ENCODE results near the gene SEL1L.

Gene SEL1L

GRCh38 chr14:81427348-81428058 is 106.2 kb downstream of the SEL1L start (continued):
- TF ChIP-seq ZNF791 (tag by site-specific recombination; IDR thresholded peaks at IDR 0.05) = no peak
- TF ChIP-seq ZNF654 (tag by site-specific recombination; IDR thresholded peaks at IDR 0.05; ENCODE audit: low read depth) = no peak
- no peak for TF ChIP-seq ZNF623 (tag by site-specific recombination; IDR thresholded peaks at IDR 0.05)
- no peak for TF ChIP-seq ELK4 (IDR thresholded peaks at IDR 0.05; ENCODE audit: borderline replicate concordance, low read depth, low read length)
- TF ChIP-seq PRDM2 (tag by site-specific recombination; IDR thresholded peaks at IDR 0.05; ENCODE audit: borderline replicate concordance) = no peak
- 0 out of 2 replicates have a peak, but pooled peaks have one; percentile 22 for TF ChIP-seq SP2 (tag by site-specific recombination; IDR thresholded peaks at IDR 0.05)
- peak; percentile 56 for TF ChIP-seq ZNF341 (tag by site-specific recombination; IDR thresholded peaks at IDR 0.05; ENCODE audit: low read depth)
- TF ChIP-seq ZNF248 (tag by site-specific recombination; IDR thresholded peaks at IDR 0.05) = no peak
- no peak for TF ChIP-seq ZSCAN23 (tag by site-specific recombination; IDR thresholded peaks at IDR 0.05)
- 0 out of 2 replicates have a peak, but pooled peaks have one; percentile 10 for TF ChIP-seq WT1 (tag by site-specific recombination; IDR thresholded peaks at IDR 0.05)
- TF ChIP-seq ZNF302 (tag by site-specific recombination; IDR thresholded peaks at IDR 0.05; ENCODE audit: low read depth) = no peak
- 0 out of 2 replicates have a peak, but pooled peaks have one; percentile 10 for TF ChIP-seq KLF9 (tag by site-specific recombination; IDR thresholded peaks at IDR 0.05; ENCODE audit: low read depth)
- TF ChIP-seq ZNF202 (tag by site-specific recombination; IDR thresholded peaks at IDR 0.05; ENCODE audit: borderline replicate concordance) = no peak
- no peak for TF ChIP-seq SP3 (tag by site-specific recombination; IDR thresholded peaks at IDR 0.05)
- peak; percentile 65 for TF ChIP-seq ZNF600 (tag by site-specific recombination; IDR thresholded peaks at IDR 0.05)
- no peak for TF ChIP-seq ZNF26 (tag by site-specific recombination; IDR thresholded peaks at IDR 0.05)
- TF ChIP-seq ZNF664 (tag by site-specific recombination; IDR thresholded peaks at IDR 0.05) = peak; percentile 84
- peak; percentile 64 for TF ChIP-seq KLF1 (tag by site-specific recombination; IDR thresholded peaks at IDR 0.05)
- TF ChIP-seq ZNF121 (tag by site-specific recombination; IDR thresholded peaks at IDR 0.05) = no peak
- TF ChIP-seq ZBTB17 (tag by site-specific recombination; IDR thresholded peaks at IDR 0.05) = 0 out of 2 replicates have a peak, but pooled peaks have one; percentile 22
- no peak for TF ChIP-seq HOXA7 (CRISPR knock-in tag; IDR thresholded peaks at IDR 0.05; ENCODE audit: borderline replicate concordance)
- no peak for TF ChIP-seq HIC1 (tag by site-specific recombination; IDR thresholded peaks at IDR 0.05)
- no peak for TF ChIP-seq ZNF660 (tag by site-specific recombination; IDR thresholded peaks at IDR 0.05)

Data from HEK293 (cell line).